GM13976 (cell line): ENCODE data around the gene ZCRB1.
"Not testable (repeated sequence)": the region's sequence is repeated elsewhere in the genome, so short reads cannot be mapped to it uniquely, and the experiment has no call there.

Experiments
- DNase-seq: peaks from one replicate; pipeline ENCODE4 v3.0.0; 2012; ENCODE audit warnings: low spot score
- CTCF ChIP-seq: IDR thresholded peaks from 2 replicates; pipeline ENCODE4 v1.5.1; 2012; ENCODE audit warnings: borderline replicate concordance, mild to moderate bottlenecking; ENCODE audit not compliant: insufficient read depth; ENCODE audit errors: extremely low read depth, missing control alignments, control extremely low read depth
- in situ Hi-C: fragments of 300-500 bp; cut with MboI; formaldehyde crosslinking; loops from one replicate; pipeline ENCODE4 v1.12.0; 2022; ENCODE audit warnings: low sequenced_read_pairs, mixed read lengths, inconsistent platforms; ENCODE audit not compliant: unreplicated experiment

Gene ZCRB1

GRCh38 chr12:42362647-42363260 lies 36.9 kb upstream of the ZCRB1 start:
- in situ Hi-C loops, result no loop called here
- TF ChIP-seq CTCF, result no peak
- DNase-seq, result no peak

- no peak for TF ChIP-seq CTCF
- in situ Hi-C loops, result no loop called here
Observed at GRCh38 chr12:42361909-42362646, 36.2 kb upstream of the ZCRB1 start.

GRCh38 chr12:42360747-42361403 lies 35.0 kb upstream of the ZCRB1 start:
- no peak for TF ChIP-seq CTCF
- DNase-seq, result peak; percentile 37
- in situ Hi-C loops, result no loop called here

More at GRCh38 chr12:42361909-42362646, 36.2 kb upstream of the ZCRB1 start:
- no peak for DNase-seq

GRCh38 chr12:42356344-42356743 lies 30.4 kb upstream of the ZCRB1 start:
- in situ Hi-C loops, result no loop called here
- DNase-seq, result no peak
- TF ChIP-seq CTCF, result no peak

- DNase-seq, in situ Hi-C loops: not testable (repeated sequence)
Observed at GRCh38 chr12:42350021-42350407, 24.1 kb upstream of the ZCRB1 start.

GRCh38 chr12:42349119-42350020 lies 23.5 kb upstream of the ZCRB1 start:
- DNase-seq, in situ Hi-C loops: not testable (repeated sequence)

- in situ Hi-C loops, result no loop called here
- TF ChIP-seq CTCF, result no peak
- no peak for DNase-seq
Observed at GRCh38 chr12:42346403-42347002, 20.6 kb upstream of the ZCRB1 start.
